Measurements from ENCODE around the gene NDUFB2.
A peak's percentile ranks its signal among the peaks of the same experiment; 100 is the strongest.

GRCh38 chr7:140646931-140647647 lies 49.4 kb upstream of the NDUFB2 start:
- TF ChIP-seq EZH2phosphoT487 (IDR thresholded peaks at IDR 0.05; ENCODE audit: borderline replicate concordance, low read length), result no peak
- peak; percentile 88 for TF ChIP-seq CTCF (IDR thresholded peaks at IDR 0.05; ENCODE audit: low read depth, low read length, poor library complexity, severe bottlenecking)
